ENCODE data around the gene MSANTD1.

MSANTD1 gene

GRCh38 chr4:3276986-3277385 is 28.0 kb downstream of the MSANTD1 start:
- TF ChIP-seq CTCF (IDR thresholded peaks at IDR 0.05; ENCODE audit: insufficient read depth, low read length) (no peak), GABPA (IDR thresholded peaks at IDR 0.05; ENCODE audit: low read depth) (no peak), SPI1 (IDR thresholded peaks at IDR 0.05; ENCODE audit: borderline replicate concordance, low read depth) (no peak), REST (IDR thresholded peaks at IDR 0.05; ENCODE audit: insufficient replicate concordance, low read depth) (no peak), POLR2AphosphoS5 (IDR thresholded peaks at IDR 0.05; ENCODE audit: low read depth) (no peak)
- no peaks in the 10 kb centered on the region for H3K27me3 ChIP-seq (ENCODE audit: insufficient read depth, poor library complexity, severe bottlenecking)
- H3K27ac ChIP-seq (replicated peaks) = no peak overlapping the region
- no peak overlapping the region for H3K4me3 ChIP-seq (replicated peaks; ENCODE audit: insufficient read depth, low read length)
- no peak for DNase-seq (ENCODE audit: low read depth in 1 of 2, low spot score in 1 of 2)

GRCh38 chr4:3280466-3280865 is 31.5 kb downstream of the MSANTD1 start:
- Histone ChIP-seq H3K4me3 (replicated peaks; ENCODE audit: insufficient read depth, low read length) (no peak overlapping the region), H3K27ac (replicated peaks) (no peak overlapping the region), H3K27me3 (ENCODE audit: insufficient read depth, poor library complexity, severe bottlenecking) (no peaks in the 10 kb centered on the region)
- no peak for DNase-seq (ENCODE audit: low read depth in 1 of 2, low spot score in 1 of 2)
- no peak for TF ChIP-seq SPI1 (IDR thresholded peaks at IDR 0.05; ENCODE audit: borderline replicate concordance, low read depth)
- no peak for TF ChIP-seq CTCF (IDR thresholded peaks at IDR 0.05; ENCODE audit: insufficient read depth, low read length)

- Histone ChIP-seq H3K27ac (replicated peaks) (no peak overlapping the region), H3K4me3 (replicated peaks; ENCODE audit: insufficient read depth, low read length) (no peak overlapping the region), H3K27me3 (ENCODE audit: insufficient read depth, poor library complexity, severe bottlenecking) (no peaks in the 10 kb centered on the region)
- no peak for DNase-seq (ENCODE audit: low read depth in 1 of 2, low spot score in 1 of 2)
- TF ChIP-seq REST (IDR thresholded peaks at IDR 0.05; ENCODE audit: insufficient replicate concordance, low read depth) = no peak
- no peak for TF ChIP-seq SPI1 (IDR thresholded peaks at IDR 0.05; ENCODE audit: borderline replicate concordance, low read depth)
- TF ChIP-seq GABPA (IDR thresholded peaks at IDR 0.05; ENCODE audit: low read depth) = no peak
- no peak for TF ChIP-seq CTCF (IDR thresholded peaks at IDR 0.05; ENCODE audit: insufficient read depth, low read length)
- TF ChIP-seq POLR2AphosphoS5 (IDR thresholded peaks at IDR 0.05; ENCODE audit: low read depth) = no peak
These were observed 34.5 kb downstream of the MSANTD1 start for GRCh38 chr4:3283483-3283882.

GRCh38 chr4:3283916-3284315 is 35.0 kb downstream of the MSANTD1 start:
- Histone ChIP-seq H3K4me3 (replicated peaks; ENCODE audit: insufficient read depth, low read length) (no peak overlapping the region), H3K27me3 (ENCODE audit: insufficient read depth, poor library complexity, severe bottlenecking) (no peaks in the 10 kb centered on the region), H3K27ac (replicated peaks) (no peak overlapping the region)
- TF ChIP-seq SPI1 (IDR thresholded peaks at IDR 0.05; ENCODE audit: borderline replicate concordance, low read depth) (no peak), CTCF (IDR thresholded peaks at IDR 0.05; ENCODE audit: insufficient read depth, low read length) (no peak), REST (IDR thresholded peaks at IDR 0.05; ENCODE audit: insufficient replicate concordance, low read depth) (no peak), POLR2AphosphoS5 (IDR thresholded peaks at IDR 0.05; ENCODE audit: low read depth) (no peak), GABPA (IDR thresholded peaks at IDR 0.05; ENCODE audit: low read depth) (no peak)
- DNase-seq (ENCODE audit: low read depth in 1 of 2, low spot score in 1 of 2) = no peak

Measured in HL-60 (cell line).